Hematopoietic multipotent progenitor cell treated with erythropoietin and hydrocortisone succinate and interleukin-3 and kit ligand, for 4 days (in vitro differentiated cells): ENCODE results near the gene PARD3B.

ENCODE experiments used
- DNase-seq: peaks from one replicate; pipeline ENCODE4 v3.0.0-alpha.2; 2015

The PARD3B gene

GRCh38 chr2:204972161-204972560 is 426.9 kb downstream of the PARD3B start:
- no peak for DNase-seq

- DNase-seq: no peak
These were observed 427.5 kb downstream of the PARD3B start for GRCh38 chr2:204972606-204973336.

- DNase-seq: no peak
These were observed 428.3 kb downstream of the PARD3B start for GRCh38 chr2:204973616-204974015.

- no peak for DNase-seq
These were observed 429.2 kb downstream of the PARD3B start for GRCh38 chr2:204974487-204974886.

- DNase-seq: peak; percentile 14
These were observed 432.6 kb downstream of the PARD3B start for GRCh38 chr2:204977914-204978313.

GRCh38 chr2:204982303-204982702 is 437.0 kb downstream of the PARD3B start:
- peak; percentile 62 for DNase-seq

GRCh38 chr2:204984518-204984917 is 439.2 kb downstream of the PARD3B start:
- DNase-seq: no peak

GRCh38 chr2:204986641-204987040 is 441.4 kb downstream of the PARD3B start:
- peak; percentile 33 for DNase-seq

GRCh38 chr2:204988836-204989235 is 443.6 kb downstream of the PARD3B start:
- peak; percentile 29 for DNase-seq

- no peak for DNase-seq
These were observed 444.6 kb downstream of the PARD3B start for GRCh38 chr2:204989877-204990276.

GRCh38 chr2:205001300-205001966 is 456.2 kb downstream of the PARD3B start:
- no peak for DNase-seq

GRCh38 chr2:205002390-205002789 is 457.1 kb downstream of the PARD3B start:
- peak; percentile 24 for DNase-seq

- no peak for DNase-seq
These were observed 458.0 kb downstream of the PARD3B start for GRCh38 chr2:205003288-205003687.

GRCh38 chr2:205010196-205010595 is 464.9 kb downstream of the PARD3B start:
- DNase-seq: no peak

GRCh38 chr2:205011031-205011430 is 465.8 kb downstream of the PARD3B start:
- DNase-seq: no peak

- DNase-seq: no peak
These were observed 467.7 kb downstream of the PARD3B start for GRCh38 chr2:205012961-205013360.

- no peak for DNase-seq
These were observed 468.3 kb downstream of the PARD3B start for GRCh38 chr2:205013586-205013985.

- DNase-seq: peak; percentile 69
These were observed 468.9 kb downstream of the PARD3B start for GRCh38 chr2:205014201-205014600.

GRCh38 chr2:205017381-205017780 is 472.1 kb downstream of the PARD3B start:
- DNase-seq: no peak

- no peak for DNase-seq
These were observed 472.6 kb downstream of the PARD3B start for GRCh38 chr2:205017912-205018311.

- DNase-seq: no peak
These were observed 475.4 kb downstream of the PARD3B start for GRCh38 chr2:205020673-205021072.

- DNase-seq: no peak
These were observed 477.6 kb downstream of the PARD3B start for GRCh38 chr2:205022841-205023240.

GRCh38 chr2:205024822-205025518 is 479.7 kb downstream of the PARD3B start:
- peak; percentile 94 for DNase-seq
